GM19395 (cell line): ENCODE measurements around the gene E2F4.
A peak's percentile ranks its signal among the peaks of the same experiment; 100 is the strongest.

Experiments
- ATAC-seq: cut with Tn5 transposase; IDR thresholded peaks from one replicate; pipeline ENCODE4 v1.9.1; 2021; ENCODE audit warnings: mild to moderate bottlenecking, moderate library complexity; ENCODE audit not compliant: unreplicated experiment

E2F4 gene

GRCh38 chr16:67190448-67191399 lies 1.2 kb upstream of the E2F4 start:
- ATAC-seq: no peak

GRCh38 chr16:67191411-67191994 lies 452 bp upstream of the E2F4 start:
- ATAC-seq: peak; percentile 4

- no peak for ATAC-seq
Measured at GRCh38 chr16:67192781-67193361, 916 bp downstream of the E2F4 start.

- no peak for ATAC-seq
Measured at GRCh38 chr16:67193536-67193935, 1.6 kb downstream of the E2F4 start.

- no peak for ATAC-seq
Measured at GRCh38 chr16:67194260-67194659, 2.3 kb downstream of the E2F4 start.

- no peak for ATAC-seq
Measured at GRCh38 chr16:67195676-67196075, 3.7 kb downstream of the E2F4 start.

GRCh38 chr16:67196881-67197280 lies 4.9 kb downstream of the E2F4 start:
- ATAC-seq: no peak

GRCh38 chr16:67197704-67198103 lies 5.7 kb downstream of the E2F4 start:
- no peak for ATAC-seq

GRCh38 chr16:67198238-67198734 lies 6.3 kb downstream of the E2F4 start:
- ATAC-seq: no peak

GRCh38 chr16:67199011-67199807 lies 7.3 kb downstream of the E2F4 start, which contains the start of gene ELMO3:
TSS of gene ELMO3 (plus strand) at chr16:67199131. CDS start at chr16:67199327, 196 bp downstream.
- ATAC-seq: no peak

- no peak for ATAC-seq
Measured at GRCh38 chr16:67199808-67200198, 7.8 kb downstream of the E2F4 start.

- ATAC-seq: no peak
Measured at GRCh38 chr16:67200491-67200890, 8.5 kb downstream of the E2F4 start.

- no peak for ATAC-seq
Measured at GRCh38 chr16:67201411-67202345, 9.7 kb downstream of the E2F4 start.

GRCh38 chr16:67202426-67202825 lies 10.5 kb downstream of the E2F4 start:
- no peak for ATAC-seq

GRCh38 chr16:67202956-67203493 lies 11.1 kb downstream of the E2F4 start:
- no peak for ATAC-seq

GRCh38 chr16:67204076-67204475 lies 12.1 kb downstream of the E2F4 start:
- ATAC-seq: no peak

GRCh38 chr16:67206129-67206837 lies 14.3 kb downstream of the E2F4 start:
- ATAC-seq: no peak

- ATAC-seq: no peak
Measured at GRCh38 chr16:67206838-67207248, 14.9 kb downstream of the E2F4 start.
